OCI-LY7 (cell line): ENCODE measurements around the gene AHCYL1. TPM values are rescaled to one million over a fixed set of nuclear protein-coding genes. Genes with fewer than 3 reads are reported as not detected.

ENCODE experiments used
- BruUV-seq: library from RNA; stranded (reverse); fragments of 400-500 nt; replicated peaks from 2 replicates; lab custom pipeline; 2021; lab: Mats Ljungman, UMichigan
- CTCF ChIA-PET: fragments of 300-600 bp; sonication (Branson Sonifier 250); formaldehyde crosslinking; loops from one replicate; lab custom pipeline; 2022; ENCODE audit warnings: antibody characterized with exemption; ENCODE audit not compliant: unreplicated experiment; lab: Charles Lee
- POLR2A ChIA-PET: fragments of 300-600 bp; sonication (Branson Sonifier 250); formaldehyde crosslinking; loops from one replicate; lab custom pipeline; 2022; ENCODE audit warnings: antibody characterized with exemption; lab: Charles Lee
- DNase-seq: peaks from one replicate; pipeline ENCODE4 v3.0.0-alpha.2; 2015; ENCODE audit warnings: low spot score
- H2AFZ ChIP-seq: fragments of 200-600 bp; sonication (generic), shearing (Covaris generic); 2 replicates; pipeline ENCODE4 v1.6.1; 2014; ENCODE audit warnings: mild to moderate bottlenecking, antibody characterized with exemption, low read length, moderate library complexity
- H3K27ac ChIP-seq: fragments of 200-600 bp; sonication (generic); 2 replicates; pipeline ENCODE4 v1.5.1; 2014; ENCODE audit warnings: mixed run types, low read depth, mild to moderate bottlenecking, moderate library complexity, low read length, inconsistent platforms; ENCODE audit not compliant: poor library complexity, severe bottlenecking
- H3K36me3 ChIP-seq: fragments of 200-600 bp; sonication (generic); 2 replicates; pipeline ENCODE4 v1.6.1; 2014; ENCODE audit warnings: mild to moderate bottlenecking, antibody characterized with exemption, low read length, moderate library complexity, mixed read lengths; ENCODE audit not compliant: insufficient read depth
- H3K4me1 ChIP-seq: fragments of 200-600 bp; sonication (generic); 2 replicates; pipeline ENCODE4 v1.5.1; 2014; ENCODE audit warnings: mild to moderate bottlenecking, low read length; ENCODE audit not compliant: insufficient read depth, poor library complexity, severe bottlenecking
- H3K4me2 ChIP-seq: fragments of 200-600 bp; sonication (generic); 2 replicates; pipeline ENCODE4 v1.6.1; 2014; ENCODE audit warnings: mild to moderate bottlenecking, low read length
- H3K4me3 ChIP-seq: fragments of 200-600 bp; sonication (generic); 2 replicates; pipeline ENCODE4 v1.5.1; 2014; ENCODE audit warnings: mild to moderate bottlenecking, low read depth, low read length; ENCODE audit not compliant: poor library complexity, severe bottlenecking
- H3K79me2 ChIP-seq: fragments of 200-600 bp; sonication (generic); 2 replicates; pipeline ENCODE4 v1.6.1; 2016; ENCODE audit warnings: low read depth, mild to moderate bottlenecking, low read length, moderate library complexity, mixed read lengths; ENCODE audit not compliant: insufficient read depth
- H3K9me2 ChIP-seq: fragments of 200-600 bp; sonication (generic); 2 replicates; pipeline ENCODE4 v1.6.1; 2016; ENCODE audit warnings: mild to moderate bottlenecking, low read length, mixed read lengths; ENCODE audit not compliant: insufficient read depth
- H3K9me3 ChIP-seq: fragments of 200-600 bp; sonication (generic); 2 replicates; pipeline ENCODE4 v1.6.1; 2014; ENCODE audit warnings: mild to moderate bottlenecking, mixed run types, low read length, mixed read lengths
- H4K20me1 ChIP-seq: fragments of 200-600 bp; sonication (generic); 2 replicates; pipeline ENCODE4 v1.6.1; 2014; ENCODE audit warnings: mild to moderate bottlenecking, antibody characterized with exemption, low read length, moderate library complexity, mixed read lengths; ENCODE audit not compliant: insufficient read depth
- CTCF ChIP-seq: fragments of 200-600 bp; sonication (generic); conservative IDR thresholded peaks from 2 replicates; pipeline ENCODE4 v1.5.1; 2014; ENCODE audit warnings: mild to moderate bottlenecking, antibody characterized with exemption, low read length, moderate library complexity, mixed read lengths
- EZH2phosphoT487 ChIP-seq: fragments of 200-600 bp; sonication (generic); IDR thresholded peaks from 2 replicates; pipeline ENCODE4 v1.6.1; 2018; ENCODE audit warnings: low read depth, borderline replicate concordance, mild to moderate bottlenecking, mixed run types, antibody characterized with exemption, low read length, moderate library complexity, mixed read lengths
- intact Hi-C: fragments of 100-400 bp; cut with micrococcal nuclease; formaldehyde crosslinking; loops from one replicate; pipeline ENCODE4 v1.10.0; 2022; ENCODE audit not compliant: unreplicated experiment
- total RNA-seq, 2 experiments: library from RNA; depleted of rRNA in 1 of 2; stranded (reverse); fragments of >200 nt in 1 of 2; shearing (Covaris generic) in 1 of 2; gene quantifications; 2 replicates each; pipeline ENCODE4 v1.2.3, GENCODE V29; 2014 to 2022

Gene AHCYL1
- total RNA-seq, 2 experiments from 2014 or later = 20.5 to 45.5 TPM

GRCh38 chr1:109974191-109974590 lies 10.4 kb upstream of the AHCYL1 start:
- Histone ChIP-seq H3K36me3 (no peaks in the 10 kb centered on the region), H3K4me2 (no peak overlapping the region), H3K4me3 (no peak overlapping the region), H3K79me2 (no peaks in the 10 kb centered on the region), H3K9me2 (no peaks in the 10 kb centered on the region), H2AFZ (no peak overlapping the region), H3K9me3 (no peaks in the 10 kb centered on the region), H3K27ac (no peak overlapping the region), H3K4me1 (no peaks in the 10 kb centered on the region), H4K20me1 (no peaks in the 10 kb centered on the region)
- TF ChIP-seq CTCF (no peak), EZH2phosphoT487 (no peak)
- intact Hi-C loops = no loop called here
- no TSS peak for BruUV-seq
- DNase-seq = no peak
- CTCF ChIA-PET = no interaction called here
- POLR2A ChIA-PET = no interaction called here

GRCh38 chr1:109975718-109976117 lies 8.8 kb upstream of the AHCYL1 start:
- BruUV-seq = no TSS peak
- no peak overlapping the region for H3K27ac ChIP-seq
- DNase-seq = no peak
- no peak overlapping the region for H3K4me2 ChIP-seq
- no peak overlapping the region for H2AFZ ChIP-seq
- no peak overlapping the region for H3K4me3 ChIP-seq
- POLR2A ChIA-PET = no interaction called here
- no peaks in the 10 kb centered on the region for H3K36me3 ChIP-seq
- CTCF ChIA-PET = no interaction called here
- no peaks in the 10 kb centered on the region for H3K9me3 ChIP-seq
- no peaks in the 10 kb centered on the region for H3K79me2 ChIP-seq
- no peaks in the 10 kb centered on the region for H3K9me2 ChIP-seq
- no peaks in the 10 kb centered on the region for H4K20me1 ChIP-seq
- no peaks in the 10 kb centered on the region for H3K4me1 ChIP-seq
- TF ChIP-seq EZH2phosphoT487 = no peak
- TF ChIP-seq CTCF = no peak
- intact Hi-C loops = no loop called here

- H3K79me2 ChIP-seq = no peaks in the 10 kb centered on the region
- no peaks in the 10 kb centered on the region for H3K9me3 ChIP-seq
- H4K20me1 ChIP-seq = no peaks in the 10 kb centered on the region
- no peak overlapping the region for H3K4me2 ChIP-seq
- H3K27ac ChIP-seq = no peak overlapping the region
- no peaks in the 10 kb centered on the region for H3K9me2 ChIP-seq
- intact Hi-C loops = no loop called here
- no TSS peak for BruUV-seq
- no peak overlapping the region for H3K4me3 ChIP-seq
- TF ChIP-seq EZH2phosphoT487 = no peak
- TF ChIP-seq CTCF = no peak
- no peaks in the 10 kb centered on the region for H3K36me3 ChIP-seq
- ChIA-PET CTCF (no interaction called here), POLR2A (no interaction called here)
- DNase-seq = no peak
- H2AFZ ChIP-seq = no peak overlapping the region
- no peaks in the 10 kb centered on the region for H3K4me1 ChIP-seq
Observed at GRCh38 chr1:109976762-109977161, 7.8 kb upstream of the AHCYL1 start.
